NCI-H526 treated with DMSO at 0.1 percent for 48 hours (cell line): Measurements from ENCODE around the gene CCNJ.
A peak's percentile ranks its signal among the peaks of the same experiment; 100 is the strongest.
"Not testable (repeated sequence)": the region's sequence is repeated elsewhere in the genome, so short reads cannot be mapped to it uniquely, and the experiment has no call there.

Experiments
- DNase-seq: peaks from one replicate; lab custom pipeline; 2025; lab: John Stamatoyannopoulos, UW

CCNJ gene, protein sequence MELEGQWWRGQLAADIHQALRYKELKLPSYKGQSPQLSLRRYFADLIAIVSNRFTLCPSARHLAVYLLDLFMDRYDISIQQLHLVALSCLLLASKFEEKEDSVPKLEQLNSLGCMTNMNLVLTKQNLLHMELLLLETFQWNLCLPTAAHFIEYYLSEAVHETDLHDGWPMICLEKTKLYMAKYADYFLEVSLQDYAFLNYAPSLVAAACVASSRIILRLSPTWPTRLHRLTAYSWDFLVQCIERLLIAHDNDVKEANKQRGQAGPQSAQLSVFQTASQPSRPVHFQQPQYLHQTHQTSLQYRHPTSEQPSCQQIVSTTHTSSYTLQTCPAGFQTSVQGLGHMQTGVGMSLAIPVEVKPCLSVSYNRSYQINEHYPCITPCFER

DNA sequence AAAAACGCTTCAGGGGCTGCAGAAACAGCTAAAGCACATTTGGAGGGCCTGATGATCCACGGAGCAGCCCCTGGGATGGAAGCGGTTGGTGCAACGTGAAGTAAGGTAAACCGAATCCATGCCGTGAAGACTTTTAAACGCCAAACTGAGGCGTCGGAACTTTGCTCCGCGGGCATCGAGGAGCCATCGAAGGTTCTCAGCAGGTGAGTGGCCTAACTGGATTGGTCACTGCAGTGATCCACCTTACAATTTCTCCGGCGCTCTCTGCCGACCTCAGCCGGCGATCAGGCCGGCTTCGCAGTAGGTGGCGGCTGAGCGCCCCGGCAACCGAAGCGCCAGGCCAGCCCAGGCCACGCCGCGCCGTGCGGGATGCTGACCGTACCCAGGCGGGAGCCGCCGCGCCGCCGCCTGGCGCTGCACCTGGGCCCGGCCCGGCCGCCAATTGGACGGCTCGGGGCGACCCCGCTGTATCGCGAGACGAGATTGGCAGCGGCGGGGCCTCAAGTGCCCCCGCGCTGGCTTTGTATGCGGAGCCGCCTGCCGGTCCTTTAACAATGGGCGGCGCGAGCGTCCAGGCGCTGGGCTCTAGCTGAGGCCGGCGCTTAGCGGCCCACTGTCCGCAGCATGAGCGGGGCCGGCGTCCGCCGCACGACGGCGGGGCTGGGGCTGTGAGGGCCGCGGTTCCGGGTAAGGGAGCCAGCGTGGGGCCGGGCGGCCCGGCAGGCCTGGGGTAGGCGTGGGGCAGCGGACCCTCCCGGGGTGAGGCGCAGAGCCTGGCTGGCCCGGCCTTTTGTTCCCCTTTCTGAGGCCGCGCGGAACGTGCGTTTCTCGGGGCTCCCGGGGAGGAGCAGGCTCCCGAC, at the start of gene CCNJ:
Gene CCNJ (plus strand): TSS at position 551 of the 860 bp plus-strand sequence. CDS start 811 bp downstream, outside the sequence.
- peak; percentile 47 for DNase-seq

GRCh38 chr10:95994376-95994775, 49.0 kb upstream of the CCNJ start:
- not testable (repeated sequence) for DNase-seq

GRCh38 chr10:95998255-95998784, 45.1 kb upstream of the CCNJ start:
- no peak for DNase-seq

GRCh38 chr10:96013956-96014355, 29.4 kb upstream of the CCNJ start:
- DNase-seq = no peak

DNA sequence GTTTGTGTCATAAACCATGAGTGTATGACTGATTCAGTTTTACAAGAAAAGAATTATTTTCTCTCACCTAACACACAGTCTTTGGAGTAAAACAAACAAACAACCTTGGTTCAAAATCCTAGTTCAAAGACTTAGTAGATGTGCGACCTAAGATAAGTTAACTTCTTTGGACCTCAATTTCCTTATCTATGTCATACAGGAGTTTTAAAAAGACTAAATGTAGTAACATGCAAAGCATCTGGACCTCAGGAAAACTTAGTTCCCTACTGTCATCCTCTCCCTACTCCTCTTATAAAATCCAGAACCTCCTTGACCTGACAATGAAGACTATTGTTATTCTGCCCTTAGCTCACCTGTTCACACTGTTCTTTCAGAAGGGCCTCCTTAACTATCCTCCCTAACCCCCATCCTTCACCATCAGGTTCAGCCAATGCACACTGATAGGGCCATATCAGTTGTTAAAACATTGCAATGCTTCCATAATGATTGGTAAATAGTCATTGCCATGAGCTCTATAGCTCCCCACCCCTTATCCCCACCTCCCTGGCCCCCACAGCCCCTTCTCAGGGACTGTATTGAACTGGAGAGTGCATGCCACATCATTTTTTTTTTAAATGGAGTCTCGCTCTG, 28.8 kb upstream of the CCNJ start:
- DNase-seq = no peak

DNA sequence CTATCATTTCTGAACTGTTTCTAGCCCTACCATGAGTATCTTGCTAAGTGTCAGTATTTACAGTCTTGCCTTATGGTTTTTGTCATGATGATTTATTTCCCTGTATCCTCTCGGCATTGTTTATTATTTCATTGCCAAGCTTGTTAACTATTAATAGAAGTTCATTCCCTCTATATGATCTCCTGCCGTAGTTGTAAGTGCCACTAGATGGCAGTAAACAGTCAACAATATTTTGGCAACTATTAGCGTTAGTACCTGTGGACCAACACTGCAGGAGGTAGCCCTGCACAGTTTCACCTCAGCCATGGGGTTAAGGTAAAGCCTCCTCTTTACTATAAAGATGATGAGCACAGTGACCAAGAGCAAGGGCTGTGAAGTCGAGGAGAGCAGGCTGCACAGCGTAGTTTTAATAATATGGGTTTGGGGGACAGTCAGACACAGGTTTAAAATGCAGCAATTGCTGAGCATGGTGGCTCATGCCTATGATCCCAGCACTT, 26.1 kb upstream of the CCNJ start:
- DNase-seq = peak; percentile 14

DNA sequence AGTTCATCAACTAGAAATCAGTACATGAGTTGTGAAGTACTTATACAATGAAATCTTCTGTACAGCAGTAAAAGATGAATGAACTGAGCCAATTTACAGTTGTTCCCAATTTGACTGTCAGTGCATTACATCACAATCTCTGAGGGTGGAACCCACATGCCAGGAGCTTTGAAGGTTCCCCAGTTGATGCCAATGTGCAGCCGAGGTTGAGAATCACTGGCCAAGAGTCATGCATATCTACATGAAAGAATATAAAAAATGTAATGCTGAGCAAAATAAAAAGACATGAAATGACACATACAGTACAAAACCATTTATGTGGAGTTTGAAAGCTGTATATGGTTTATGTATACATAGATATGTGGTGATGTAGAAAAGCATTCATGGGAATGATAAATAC, 22.1 kb upstream of the CCNJ start:
- DNase-seq = no peak

DNA sequence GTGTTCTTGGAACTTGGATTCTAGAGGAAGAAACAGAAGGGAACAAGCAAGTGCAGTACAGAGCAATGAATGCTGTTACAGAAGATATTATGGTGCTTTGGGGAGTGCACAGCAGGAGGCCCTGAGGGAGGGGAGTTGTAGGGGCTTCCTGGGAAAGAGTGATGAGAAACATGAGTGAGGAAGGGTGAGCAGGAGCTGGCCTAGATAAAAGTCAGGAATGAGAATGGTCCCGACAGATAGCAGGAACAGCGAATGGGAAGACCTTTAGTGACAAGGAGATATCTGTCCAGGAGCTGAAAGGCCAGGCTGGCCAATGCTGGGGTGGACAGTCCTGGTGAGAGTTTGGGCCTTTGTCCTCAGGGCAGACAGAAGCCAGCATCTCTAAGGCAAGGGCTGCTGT, 20.6 kb upstream of the CCNJ start:
- DNase-seq = no peak

- DNase-seq = no peak
These were observed 20.2 kb upstream of the CCNJ start for GRCh38 chr10:96023168-96023567.

- no peak for DNase-seq
These were observed 17.8 kb upstream of the CCNJ start for GRCh38 chr10:96025566-96025965.

- DNase-seq = no peak
These were observed 8.8 kb upstream of the CCNJ start for GRCh38 chr10:96034625-96035024.

GRCh38 chr10:96038476-96039387, 4.7 kb upstream of the CCNJ start:
- no peak for DNase-seq

DNA sequence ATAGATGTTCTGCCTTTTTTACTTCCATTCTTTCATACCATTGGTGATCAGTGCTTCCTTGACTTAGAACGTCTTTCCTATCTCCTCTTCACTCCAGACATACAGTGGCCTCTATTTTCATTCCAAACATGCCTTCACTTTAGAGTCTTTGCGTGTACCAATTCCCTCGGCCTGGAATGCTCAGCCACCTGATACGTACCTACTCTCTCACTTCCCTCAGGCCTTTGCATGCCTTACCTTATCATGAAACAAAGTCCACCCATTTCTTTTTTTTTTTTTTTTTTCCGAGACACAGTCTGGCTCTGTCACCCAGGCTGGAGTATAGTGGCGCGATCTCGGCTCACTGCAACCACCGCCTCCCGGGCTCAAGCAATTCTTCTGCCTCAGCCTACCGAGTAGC, 2.2 kb upstream of the CCNJ start:
- no peak for DNase-seq

- peak; percentile 32 for DNase-seq
These were observed 721 bp downstream of the CCNJ start for GRCh38 chr10:96043893-96044715.

- no peak for DNase-seq
These were observed 1.4 kb downstream of the CCNJ start for GRCh38 chr10:96044736-96045135.

GRCh38 chr10:96046546-96046945, 3.2 kb downstream of the CCNJ start:
- no peak for DNase-seq

DNA sequence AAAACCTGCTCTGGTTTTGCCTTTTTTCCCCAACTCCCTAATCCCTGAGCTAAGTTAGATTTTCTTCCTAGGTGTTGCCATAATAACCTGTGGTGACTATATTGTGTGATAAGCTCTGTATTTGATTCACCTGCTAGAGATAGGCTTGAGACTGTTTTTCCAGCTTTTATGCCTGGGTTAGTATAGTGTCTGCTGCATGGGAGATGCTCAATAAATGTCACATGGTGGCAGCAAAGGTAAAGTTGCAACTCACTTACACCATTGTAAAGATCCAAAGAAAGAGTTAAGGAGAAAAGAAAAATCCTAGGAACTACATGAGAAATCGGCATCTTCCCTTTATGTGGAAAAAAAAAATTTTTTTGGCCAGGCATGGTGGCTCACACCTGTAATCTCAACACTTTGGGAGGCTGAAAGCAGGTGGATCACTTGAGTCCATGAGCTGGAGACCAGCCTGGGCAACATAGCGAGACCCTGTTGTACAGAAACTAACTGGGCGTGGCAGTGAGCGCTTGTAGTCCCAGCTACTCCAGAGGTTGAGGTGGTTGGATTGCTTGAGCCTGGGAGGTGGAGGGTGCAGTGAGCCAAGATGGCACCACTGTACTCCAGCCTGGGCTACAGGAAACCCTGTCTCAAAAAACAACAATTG, 3.7 kb downstream of the CCNJ start:
- no peak for DNase-seq

GRCh38 chr10:96047925-96048324, 4.5 kb downstream of the CCNJ start:
- not testable (repeated sequence) for DNase-seq

DNA sequence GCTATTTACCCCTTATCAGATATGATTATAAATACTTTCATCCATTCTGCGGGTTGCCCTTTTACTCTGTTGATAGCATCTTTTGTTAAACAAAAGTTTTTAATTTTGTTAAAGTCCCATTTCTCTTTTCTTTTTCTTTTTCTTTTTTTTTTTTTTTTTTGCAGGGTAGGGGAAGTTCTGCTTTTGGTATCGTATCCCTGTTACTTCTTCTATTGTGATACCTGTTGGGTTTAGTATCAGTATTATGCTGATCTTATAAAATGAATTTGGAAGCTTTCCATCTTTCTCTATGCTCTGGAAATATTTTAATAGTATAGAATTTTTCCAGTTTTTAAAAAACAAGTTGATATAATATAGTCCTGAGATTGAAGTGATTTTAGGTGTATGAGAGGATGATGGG, 6.0 kb downstream of the CCNJ start:
- DNase-seq = no peak

GRCh38 chr10:96053985-96054384, 10.6 kb downstream of the CCNJ start:
- no peak for DNase-seq
